GM12878 (cell line): ENCODE measurements around the gene SPAG9. TPM values are rescaled to one million over a fixed set of nuclear protein-coding genes. Genes with fewer than 3 reads are reported as not detected.

ENCODE experiments used
- ATAC-seq: fragments of 200-7000 bp; cut with Tn5 transposase; 3 replicates; pipeline ENCODE4 v1.9.1; 2020; ENCODE audit warnings: mild to moderate bottlenecking, moderate library complexity
- BruUV-seq: library from RNA; stranded (reverse); fragments of 400-500 nt; replicated peaks from 2 replicates; lab custom pipeline; 2021; lab: Mats Ljungman, UMichigan
- CTCF ChIA-PET: fragments of 300-600 bp; sonication (Branson Sonifier 250); formaldehyde crosslinking; extraction: SDS; loops from one replicate; lab custom pipeline; 2021; ENCODE audit warnings: inconsistent platforms; lab: Yijun Ruan, JAX
- POLR2A ChIA-PET: fragments of 350-600 bp; formaldehyde crosslinking; extraction: SDS; loops from one replicate; lab custom pipeline; 2021; ENCODE audit warnings: inconsistent platforms; lab: Charles Lee
- RAD21 ChIA-PET: fragments of 300-600 bp; sonication (Branson Sonifier 250); formaldehyde crosslinking; loops from one replicate; lab custom pipeline; 2023; ENCODE audit warnings: antibody characterized with exemption; ENCODE audit not compliant: unreplicated experiment; lab: Charles Lee
- SMC1A ChIA-PET: fragments of 300-600 bp; sonication (Branson Sonifier 250); formaldehyde crosslinking; loops from one replicate; lab custom pipeline; 2023; ENCODE audit not compliant: unreplicated experiment, uncharacterized antibody; lab: Charles Lee
- DNase-seq: peaks from one replicate; pipeline ENCODE4 v3.0.0-alpha.2; 2011; ENCODE audit warnings: low read depth, low spot score
- FAIRE-seq: peaks from 3 replicates; lab custom pipeline; 2011; peaks lifted over from hg19 to GRCh38; lab: Jason Lieb, UNC
- H2AFZ ChIP-seq: 2 replicates; pipeline ENCODE4 v1.6.0; 2011; ENCODE audit warnings: low read depth, low read length, control low read depth; ENCODE audit not compliant: control insufficient read depth
- H3K27ac ChIP-seq: 2 replicates; pipeline ENCODE4 v1.5.1; 2011; ENCODE audit warnings: control low read depth; ENCODE audit not compliant: control insufficient read depth, insufficient read depth
- H3K27me3 ChIP-seq, 2 experiments: replicated peaks in 1 of 2; 2 replicates each; pipeline versions ENCODE4 v1.6.0 to v1.6.1; 2011; ENCODE audit warnings: low read length in 1 of 2; ENCODE audit not compliant: control insufficient read depth in 2 of 2, insufficient read depth in 2 of 2
- H3K36me3 ChIP-seq, 2 experiments: 2 replicates each; pipeline ENCODE4 v1.5.1; 2011; ENCODE audit warnings: low read length in 1 of 2; ENCODE audit not compliant: control insufficient read depth in 2 of 2, insufficient read depth in 2 of 2
- H3K4me1 ChIP-seq: 2 replicates; pipeline ENCODE4 v1.6.1; 2011; ENCODE audit warnings: mild to moderate bottlenecking, low read length, moderate library complexity, mixed read lengths; ENCODE audit not compliant: control insufficient read depth, insufficient read depth
- H3K4me2 ChIP-seq: 2 replicates; pipeline ENCODE4 v1.6.0; 2011; ENCODE audit warnings: control low read depth; ENCODE audit not compliant: control insufficient read depth, insufficient read depth
- H3K4me3 ChIP-seq: fragments of 200-600 bp; sonication (generic); 2 replicates; pipeline ENCODE4 v1.5.1; 2016
- H3K79me2 ChIP-seq: 2 replicates; pipeline ENCODE4 v1.6.0; 2011; ENCODE audit warnings: low read length; ENCODE audit not compliant: control insufficient read depth, insufficient read depth
- H3K9ac ChIP-seq: 2 replicates; pipeline ENCODE4 v1.8.0; 2011; ENCODE audit warnings: low read length, control low read depth, mixed read lengths; ENCODE audit not compliant: control insufficient read depth, insufficient read depth
- H3K9me3 ChIP-seq: replicated peaks from 3 replicates; pipeline ENCODE4 v1.5.1; 2011; ENCODE audit warnings: mild to moderate bottlenecking, low read length; ENCODE audit not compliant: control insufficient read depth, insufficient read depth
- H4K20me1 ChIP-seq: 2 replicates; pipeline ENCODE4 v1.6.0; 2011; ENCODE audit not compliant: control insufficient read depth, insufficient read depth
- ATF3 ChIP-seq: IDR thresholded peaks from 2 replicates; pipeline ENCODE4 v1.6.1; 2011; ENCODE audit warnings: low read depth, mild to moderate bottlenecking, low read length, moderate library complexity, borderline replicate concordance; ENCODE audit errors: extremely low read depth
- DPF2 ChIP-seq: fragments of 450-650 bp; IDR thresholded peaks from 2 replicates; pipeline ENCODE4 v1.6.1; 2017; ENCODE audit warnings: mild to moderate bottlenecking
- ETV6 ChIP-seq, 2 experiments: fragments of 450-650 bp in 1 of 2; IDR thresholded peaks in 1 of 2; conservative IDR thresholded peaks in 1 of 2; 2 replicates each; pipeline ENCODE4 v1.6.1; 2014; ENCODE audit warnings: antibody characterized with exemption in 1 of 2, borderline replicate concordance in 1 of 2, low read depth in 1 of 2, mild to moderate bottlenecking in 1 of 2, moderate library complexity in 1 of 2
- FOS ChIP-seq: IDR thresholded peaks from 3 replicates; pipeline ENCODE4 v1.6.1; 2011; ENCODE audit warnings: borderline replicate concordance; ENCODE audit not compliant: insufficient read length; ENCODE audit errors: extremely low read depth
- GABPA ChIP-seq: IDR thresholded peaks from 2 replicates; pipeline ENCODE4 v1.6.1; 2014; ENCODE audit warnings: antibody characterized with exemption, low read depth, mild to moderate bottlenecking, inconsistent platforms
- POLR2AphosphoS2 ChIP-seq: IDR thresholded peaks from 2 replicates; pipeline ENCODE4 v1.6.1; 2011; ENCODE audit warnings: low read depth, mild to moderate bottlenecking, low read length, improper control_type of control experiment, moderate library complexity
- TBL1XR1 ChIP-seq: IDR thresholded peaks from 2 replicates; pipeline ENCODE4 v1.6.1; 2012; ENCODE audit warnings: low read depth, low read length, improper control_type of control experiment
- ZBTB40 ChIP-seq: fragments of 450-650 bp; IDR thresholded peaks from 2 replicates; pipeline ENCODE4 v1.6.1; 2016; ENCODE audit warnings: mild to moderate bottlenecking, moderate library complexity, borderline replicate concordance
- WGBS: methylation state at CpG from one replicate; pipeline ENCODE4 v1.1.6; 2016; ENCODE audit warnings: low lambda C conversion rate; ENCODE audit not compliant: insufficient replicate concordance, insufficient coverage; ENCODE audit errors: missing lambda C conversion rate; 5-methylcytosine and 5-hydroxymethylcytosine counted together
- in situ Hi-C: fragments of 300-500 bp; cut with MboI; formaldehyde crosslinking; loops from 9 replicates; pipeline ENCODE4 v1.14.3; 2018; ENCODE audit warnings: mixed read lengths
- intact Hi-C: fragments of 100-400 bp; cut with micrococcal nuclease; formaldehyde crosslinking; loops from one replicate; pipeline ENCODE4 v1.14.2; 2022; ENCODE audit not compliant: unreplicated experiment
- polyA plus RNA-seq, 11 experiments: library from polyadenylated mRNA; depleted of rRNA in 4 of 11; unstranded in 6 of 11; stranded (reverse) in 5 of 11; fragments of >200 nt; fragmentation: Nextera tagmentation in 4 of 11; fragmentation: Illumina TruSeq in 1 of 11; extraction: Ambion mirVana in 4 of 11; extraction: Trizol in 1 of 11; gene quantifications; 1 replicate in 1 of 11; 2 replicates in 10 of 11; pipeline versions ENCODE4 v1.2.1 to v1.2.3, GENCODE V29; 2011 to 2016; ENCODE audit warnings: inconsistent platforms in 2 of 11, missing spikeins in 2 of 11, low read depth in 1 of 11
- total RNA-seq, 4 experiments: library from RNA; depleted of rRNA in 3 of 4; stranded (reverse); fragments of >200 nt in 3 of 4; fragmentation: Illumina TruSeq in 1 of 4; extraction: Trizol in 1 of 4; gene quantifications; 2 replicates each; pipeline versions ENCODE4 v1.2.1 to v1.2.3, GENCODE V29; 2013 to 2021
- TF ChIP-seq, protein P1 (sequence below): IDR thresholded peaks from 2 replicates; pipeline ENCODE4 v1.6.1; 2011; ENCODE audit warnings: borderline replicate concordance, low read depth, mild to moderate bottlenecking, moderate library complexity, mixed read lengths, low read length; ENCODE audit not compliant: insufficient read depth; ENCODE audit errors: extremely low read length
- TF ChIP-seq, protein P2 (sequence below): IDR thresholded peaks from 2 replicates; pipeline ENCODE4 v1.6.1; 2012; ENCODE audit warnings: low read depth, low read length, improper control_type of control experiment
- TF ChIP-seq, protein P3 (sequence below): IDR thresholded peaks from 2 replicates; pipeline ENCODE4 v1.6.1; 2012; ENCODE audit warnings: low read depth, low read length, improper control_type of control experiment

The SPAG9 gene
- total and polyA plus RNA-seq, 10 of the 15 experiments (the other 5 are each of a cell fraction or from before 2014, with no cell fraction given), result 6.6 to 42.0 (median 24.9) TPM

- no peak overlapping the region for H3K9ac ChIP-seq
- no peaks in the 10 kb centered on the region for H3K36me3 ChIP-seq
- SMC1A ChIA-PET, result interaction anchor here (1.1 kb wide), 1 partner anchor 83 kb away, joined by 3 read pairs; no protein-coding TSS in a partner anchor
- H3K4me2 ChIP-seq, result no peak overlapping the region
- no peaks in the 10 kb centered on the region for H3K9me3 ChIP-seq
- RAD21 ChIA-PET, result interaction anchor here (1.1 kb wide), 1 partner anchor 82 kb away, joined by 4 read pairs; no protein-coding TSS in a partner anchor
- TF ChIP-seq ZBTB40, result no peak
- TF ChIP-seq, protein P1, sequence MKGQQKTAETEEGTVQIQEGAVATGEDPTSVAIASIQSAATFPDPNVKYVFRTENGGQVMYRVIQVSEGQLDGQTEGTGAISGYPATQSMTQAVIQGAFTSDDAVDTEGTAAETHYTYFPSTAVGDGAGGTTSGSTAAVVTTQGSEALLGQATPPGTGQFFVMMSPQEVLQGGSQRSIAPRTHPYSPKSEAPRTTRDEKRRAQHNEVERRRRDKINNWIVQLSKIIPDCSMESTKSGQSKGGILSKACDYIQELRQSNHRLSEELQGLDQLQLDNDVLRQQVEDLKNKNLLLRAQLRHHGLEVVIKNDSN, result no peak
- no peak for TF ChIP-seq POLR2AphosphoS2
- no peak for TF ChIP-seq ETV6 (conservative IDR thresholded peaks at IDR 0.05 in 1 of 2, IDR thresholded peaks at IDR 0.05 in 1 of 2; ENCODE audit: borderline replicate concordance in 1 of 2, low read depth in 1 of 2)
- no peak for TF ChIP-seq GABPA
- no peak for TF ChIP-seq TBL1XR1
- TF ChIP-seq FOS, result no peak
- TF ChIP-seq, protein P2, sequence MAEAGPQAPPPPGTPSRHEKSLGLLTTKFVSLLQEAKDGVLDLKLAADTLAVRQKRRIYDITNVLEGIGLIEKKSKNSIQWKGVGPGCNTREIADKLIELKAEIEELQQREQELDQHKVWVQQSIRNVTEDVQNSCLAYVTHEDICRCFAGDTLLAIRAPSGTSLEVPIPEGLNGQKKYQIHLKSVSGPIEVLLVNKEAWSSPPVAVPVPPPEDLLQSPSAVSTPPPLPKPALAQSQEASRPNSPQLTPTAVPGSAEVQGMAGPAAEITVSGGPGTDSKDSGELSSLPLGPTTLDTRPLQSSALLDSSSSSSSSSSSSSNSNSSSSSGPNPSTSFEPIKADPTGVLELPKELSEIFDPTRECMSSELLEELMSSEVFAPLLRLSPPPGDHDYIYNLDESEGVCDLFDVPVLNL, result no peak
- no peak for TF ChIP-seq ATF3
- TF ChIP-seq, protein P3, sequence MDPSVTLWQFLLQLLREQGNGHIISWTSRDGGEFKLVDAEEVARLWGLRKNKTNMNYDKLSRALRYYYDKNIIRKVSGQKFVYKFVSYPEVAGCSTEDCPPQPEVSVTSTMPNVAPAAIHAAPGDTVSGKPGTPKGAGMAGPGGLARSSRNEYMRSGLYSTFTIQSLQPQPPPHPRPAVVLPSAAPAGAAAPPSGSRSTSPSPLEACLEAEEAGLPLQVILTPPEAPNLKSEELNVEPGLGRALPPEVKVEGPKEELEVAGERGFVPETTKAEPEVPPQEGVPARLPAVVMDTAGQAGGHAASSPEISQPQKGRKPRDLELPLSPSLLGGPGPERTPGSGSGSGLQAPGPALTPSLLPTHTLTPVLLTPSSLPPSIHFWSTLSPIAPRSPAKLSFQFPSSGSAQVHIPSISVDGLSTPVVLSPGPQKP, result no peak
- TF ChIP-seq DPF2, result no peak
- no peak for ATAC-seq
- POLR2A ChIA-PET, result no interaction called here
- CTCF ChIA-PET, result interaction anchor here (1.3 kb wide), 1 partner anchor 17 kb away, joined by 4 read pairs; no protein-coding TSS in a partner anchor
- H3K27ac ChIP-seq, result no peak overlapping the region
- no peaks in the 10 kb centered on the region for H3K79me2 ChIP-seq
- in situ Hi-C loops (no loop called here), intact Hi-C loops (no loop called here)
- FAIRE-seq, result no peak
- no peak overlapping the region for H2AFZ ChIP-seq
- 79% methylated on average over 15 of the region's 15 CpGs for WGBS
- no peak overlapping the region for H3K4me3 ChIP-seq
- no TSS peak for BruUV-seq
- H3K4me1 ChIP-seq, result peaks cover 3% of the 10 kb centered on the region; the same call in 1 of the 2 replicates
- no peak for DNase-seq
- H4K20me1 ChIP-seq, result no peaks in the 10 kb centered on the region
- H3K27me3 ChIP-seq, result no peaks in the 10 kb centered on the region; a peak in 1 of 4 replicates
Observed at GRCh38 chr17:50934672-50935220, 185.9 kb downstream of the SPAG9 start.
